Left lung (tissue), 10 donors: ENCODE measurements around the gene ATP8A2. TPM values are rescaled to one million over a fixed set of nuclear protein-coding genes. Genes with fewer than 3 reads are reported as not detected.

Experiments used
- ATAC-seq: fragments of 200-7000 bp; cut with Tn5 transposase; one replicate; pipeline ENCODE4 v1.9.1; 2020; ENCODE audit warnings: moderate library complexity
- DNase-seq, 4 donors: peaks; one replicate each; pipeline ENCODE4 v3.0.0-alpha.2; 2013 to 2020
- H3K27ac ChIP-seq, 2 donors: fragments of 200-600 bp; sonication (generic) in 1 of 2; one replicate each; pipeline versions ENCODE4 v1.5.0 to v1.8.0; 2020 to 2021
- H3K27me3 ChIP-seq, 2 donors: fragments of 200-600 bp; sonication (generic) in 1 of 2; one replicate each; pipeline versions ENCODE4 v1.5.0 to v1.8.0; 2020 to 2021
- H3K36me3 ChIP-seq, 2 donors: fragments of 200-600 bp; sonication (generic) in 1 of 2; one replicate each; pipeline versions ENCODE4 v1.5.0 to v1.8.0; 2020 to 2021
- H3K4me1 ChIP-seq, 2 donors: fragments of 200-600 bp; one replicate each; pipeline ENCODE4 v1.8.0; 2021
- H3K4me3 ChIP-seq, 2 donors: fragments of 200-600 bp; sonication (generic) in 1 of 2; one replicate each; pipeline versions ENCODE4 v1.5.0 to v1.8.0; 2020 to 2021; ENCODE audit warnings: mild to moderate bottlenecking in 1 of 2
- H3K9me3 ChIP-seq, 2 donors: fragments of 200-600 bp; sonication (generic) in 1 of 2; one replicate each; pipeline versions ENCODE4 v1.5.0 to v1.8.0; 2020 to 2021
- intact Hi-C, 2 donors: fragments of 100-400 bp; cut with DNase I; formaldehyde crosslinking; loops; one replicate each; pipeline versions ENCODE4 v1.11.2 to v1.14.2; 2022
- polyA plus RNA-seq, 6 donors: library from polyadenylated mRNA; unstranded; fragments of 120-200 nt; gene quantifications; one replicate each; pipeline ENCODE4 v1.2.1, GENCODE V29; 2013; ENCODE audit not compliant: insufficient read length in 6 of 6
- total RNA-seq, 2 donors: library from RNA; stranded (reverse); fragmentation: NEBNext Ultra II Directional; extraction: Animal tissue kit (Norgen Biotek cat#: 25700); gene quantifications; one replicate each; pipeline ENCODE4 v1.2.1, GENCODE V29; 2021
- TF ChIP-seq, protein P1 (sequence below), 2 donors: fragments of 200-600 bp; sonication (generic) in 1 of 2; IDR thresholded peaks; one replicate each; pipeline versions ENCODE4 v1.5.0 to v1.8.0; 2021; ENCODE audit warnings: antibody characterized with exemption in 2 of 2
- donor health status: DM: no; HTN: yes; CAD: no.
- donor health status: DM: no; HTN: no; CAD: no.

Gene ATP8A2
- total and polyA plus RNA-seq, 8 donors, result 1.1 to 13.4 (median 9.6) TPM

DNA sequence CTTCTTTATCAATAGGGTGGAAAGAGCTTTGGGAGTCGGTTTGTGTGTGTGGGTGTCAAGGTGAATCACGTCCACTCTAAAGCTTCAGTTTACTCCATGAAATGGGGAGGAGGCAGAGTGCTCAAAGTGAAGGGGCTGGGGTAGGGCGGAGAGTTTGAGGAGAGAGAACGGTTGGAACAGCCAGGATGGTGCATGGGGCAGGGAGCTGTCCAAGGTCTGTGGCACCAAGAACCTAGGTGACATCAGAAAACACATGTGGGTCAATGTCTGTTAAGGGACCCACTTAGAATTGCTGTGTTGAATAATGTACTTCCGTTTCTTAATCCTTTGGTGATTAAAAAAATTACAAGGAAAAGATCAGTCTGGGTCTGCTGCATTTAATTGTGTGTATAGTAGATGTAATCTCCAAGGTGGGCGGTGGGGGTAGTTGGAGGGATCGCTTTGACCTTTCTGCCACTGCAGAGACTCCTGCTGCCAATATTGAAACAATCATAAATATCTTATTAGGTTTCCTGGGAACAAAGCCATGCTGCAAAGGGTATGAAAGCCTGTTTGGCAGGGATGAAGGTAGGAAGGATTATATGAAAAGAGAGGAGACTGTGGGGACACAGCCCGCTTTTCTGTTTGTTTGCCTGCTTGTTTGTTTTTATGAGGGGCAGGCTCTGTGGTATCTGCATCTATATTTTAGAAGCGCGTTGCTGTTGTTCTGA is 122.3 kb downstream of the ATP8A2 start:
- DNase-seq, result no peak
- no peaks in the 10 kb centered on the region for H3K36me3 ChIP-seq
- intact Hi-C loops, result no loop called here

DNA sequence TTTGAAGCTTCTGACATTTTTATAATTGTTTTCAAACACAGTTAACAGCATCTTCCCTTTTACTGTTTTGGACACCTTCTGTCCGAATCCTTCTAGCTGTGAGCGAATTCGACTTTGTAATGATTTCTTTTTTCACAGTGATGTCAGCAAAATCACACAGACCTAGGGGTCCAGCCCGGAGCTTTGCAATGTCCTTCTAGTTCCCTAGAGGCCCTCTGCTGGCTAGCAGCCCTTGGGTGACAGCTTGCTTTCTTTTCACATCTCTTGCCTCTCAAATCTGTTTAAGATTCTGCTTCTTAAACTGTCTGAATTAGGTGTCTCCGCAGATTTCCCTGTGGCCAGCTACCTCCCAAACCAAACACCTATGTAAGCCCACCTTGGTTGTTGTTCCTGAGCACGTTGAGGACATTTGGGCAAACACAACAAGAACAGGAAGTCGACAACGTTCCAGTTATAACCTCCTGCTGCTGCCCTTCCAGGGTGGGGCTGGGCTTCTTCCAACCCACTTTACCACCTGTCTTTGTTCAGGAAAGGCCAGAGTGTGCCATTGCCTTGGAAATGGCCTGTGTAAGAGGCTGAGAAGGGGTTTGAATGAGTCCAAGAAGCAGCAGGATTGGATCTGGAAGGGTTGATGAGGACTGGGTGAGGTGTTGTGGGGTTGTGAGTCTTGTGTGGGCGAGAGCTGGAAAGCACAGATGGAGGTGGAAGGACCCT is 123.1 kb downstream of the ATP8A2 start:
- Histone ChIP-seq H3K36me3 (no peaks in the 10 kb centered on the region), H3K27ac (no peak overlapping the region), H3K9me3 (no peaks in the 10 kb centered on the region), H3K4me3 (no peak overlapping the region), H3K27me3 (peaks cover 0 to 12% of the 10 kb centered on the region in 2 donors), H3K4me1 (no peaks in the 10 kb centered on the region)
- intact Hi-C loops, result no loop called here
- no peak for ATAC-seq
- no peak for DNase-seq
- TF ChIP-seq, protein P1, sequence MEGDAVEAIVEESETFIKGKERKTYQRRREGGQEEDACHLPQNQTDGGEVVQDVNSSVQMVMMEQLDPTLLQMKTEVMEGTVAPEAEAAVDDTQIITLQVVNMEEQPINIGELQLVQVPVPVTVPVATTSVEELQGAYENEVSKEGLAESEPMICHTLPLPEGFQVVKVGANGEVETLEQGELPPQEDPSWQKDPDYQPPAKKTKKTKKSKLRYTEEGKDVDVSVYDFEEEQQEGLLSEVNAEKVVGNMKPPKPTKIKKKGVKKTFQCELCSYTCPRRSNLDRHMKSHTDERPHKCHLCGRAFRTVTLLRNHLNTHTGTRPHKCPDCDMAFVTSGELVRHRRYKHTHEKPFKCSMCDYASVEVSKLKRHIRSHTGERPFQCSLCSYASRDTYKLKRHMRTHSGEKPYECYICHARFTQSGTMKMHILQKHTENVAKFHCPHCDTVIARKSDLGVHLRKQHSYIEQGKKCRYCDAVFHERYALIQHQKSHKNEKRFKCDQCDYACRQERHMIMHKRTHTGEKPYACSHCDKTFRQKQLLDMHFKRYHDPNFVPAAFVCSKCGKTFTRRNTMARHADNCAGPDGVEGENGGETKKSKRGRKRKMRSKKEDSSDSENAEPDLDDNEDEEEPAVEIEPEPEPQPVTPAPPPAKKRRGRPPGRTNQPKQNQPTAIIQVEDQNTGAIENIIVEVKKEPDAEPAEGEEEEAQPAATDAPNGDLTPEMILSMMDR (IDR thresholded peaks at IDR 0.05), result no peak

More for the DNA sequence above, 122.3 kb downstream of the ATP8A2 start:
- no peak for ATAC-seq
- Histone ChIP-seq H3K4me3 (no peak overlapping the region), H3K27ac (no peak overlapping the region), H3K4me1 (no peaks in the 10 kb centered on the region), H3K9me3 (no peaks in the 10 kb centered on the region), H3K27me3 (peaks cover 0 to 18% of the 10 kb centered on the region in 2 donors)
- TF ChIP-seq, protein P1 (IDR thresholded peaks at IDR 0.05), result no peak

DNA sequence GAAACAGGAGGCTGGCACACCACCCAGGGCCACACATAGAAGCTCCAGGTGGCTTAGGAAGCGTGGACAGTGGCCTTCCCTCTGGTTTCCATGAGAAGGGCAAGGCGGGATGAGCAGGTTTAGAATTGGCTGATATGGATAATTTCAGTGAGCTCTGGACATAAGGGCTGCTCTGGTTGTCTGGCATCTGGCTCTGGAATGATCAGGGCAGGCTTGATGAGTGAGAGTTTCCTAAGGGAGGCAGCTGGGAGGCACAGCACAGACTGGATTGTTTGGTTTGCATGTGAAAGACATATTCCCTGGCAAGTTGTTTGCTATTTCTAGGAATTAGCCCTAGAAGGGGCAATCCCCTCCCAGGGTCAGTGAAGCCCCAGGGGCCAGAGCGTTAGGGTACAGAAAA is 129.5 kb downstream of the ATP8A2 start:
- TF ChIP-seq, protein P1 (IDR thresholded peaks at IDR 0.05), result no peak
- ATAC-seq (no peak), DNase-seq (no peak)
- H3K27me3 ChIP-seq, result no peaks in the 10 kb centered on the region
- H3K36me3 ChIP-seq, result no peaks in the 10 kb centered on the region
- H3K4me3 ChIP-seq, result no peak overlapping the region
- no peaks in the 10 kb centered on the region for H3K9me3 ChIP-seq
- H3K27ac ChIP-seq, result no peak overlapping the region
- intact Hi-C loops, result no loop called here
- H3K4me1 ChIP-seq, result no peaks in the 10 kb centered on the region

DNA sequence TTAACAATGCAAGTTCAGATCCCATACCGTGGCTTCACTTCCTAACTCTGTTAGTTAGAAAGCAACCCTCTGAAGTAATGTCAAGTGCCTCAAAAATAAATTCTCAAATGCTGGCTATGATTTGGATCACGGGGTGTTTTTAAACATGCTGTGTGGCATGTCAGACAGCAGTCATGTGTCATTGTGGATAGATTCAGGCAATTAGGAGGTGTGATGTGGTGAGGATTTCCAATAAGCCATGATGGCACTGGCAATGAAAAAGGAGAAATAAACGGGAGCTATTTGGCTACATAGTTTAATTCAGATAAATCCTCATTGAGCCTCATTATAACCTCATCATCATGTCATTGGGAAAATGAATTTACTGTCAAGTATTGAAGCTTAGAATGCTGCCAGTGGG is 130.3 kb downstream of the ATP8A2 start:
- Histone ChIP-seq H3K27me3 (no peaks in the 10 kb centered on the region), H3K4me3 (no peak overlapping the region), H3K27ac (no peak overlapping the region), H3K36me3 (no peaks in the 10 kb centered on the region), H3K4me1 (no peaks in the 10 kb centered on the region), H3K9me3 (no peaks in the 10 kb centered on the region)
- intact Hi-C loops, result no loop called here
- ATAC-seq (no peak), DNase-seq (no peak)
- TF ChIP-seq, protein P1 (IDR thresholded peaks at IDR 0.05), result no peak

DNA sequence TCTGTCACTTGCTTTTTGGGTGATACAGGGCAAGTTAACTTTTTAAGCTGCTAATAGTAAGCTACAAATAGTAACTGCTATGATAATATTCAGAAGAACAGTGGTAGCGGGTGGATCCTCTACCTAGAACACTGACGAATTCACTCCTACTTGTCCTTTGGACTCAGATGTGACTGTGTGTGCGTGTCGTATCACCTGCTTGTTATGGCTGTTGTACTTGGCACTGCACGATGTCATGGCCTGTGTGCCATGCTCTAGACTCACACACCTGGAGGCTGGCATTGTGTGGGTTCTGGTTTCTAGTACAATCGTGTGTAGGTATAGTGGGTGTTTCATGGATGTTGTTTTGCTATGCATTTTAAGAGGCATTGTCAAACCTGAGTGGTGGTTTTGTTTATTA is 130.8 kb downstream of the ATP8A2 start:
- Histone ChIP-seq H3K4me3 (no peak overlapping the region), H3K27ac (no peak overlapping the region), H3K27me3 (no peaks in the 10 kb centered on the region), H3K4me1 (no peaks in the 10 kb centered on the region), H3K36me3 (no peaks in the 10 kb centered on the region), H3K9me3 (no peaks in the 10 kb centered on the region)
- DNase-seq (no peak), ATAC-seq (no peak)
- intact Hi-C loops, result no loop called here
- TF ChIP-seq, protein P1 (IDR thresholded peaks at IDR 0.05), result no peak
